ENCODE results near the gene IGFBP4.

DNA sequence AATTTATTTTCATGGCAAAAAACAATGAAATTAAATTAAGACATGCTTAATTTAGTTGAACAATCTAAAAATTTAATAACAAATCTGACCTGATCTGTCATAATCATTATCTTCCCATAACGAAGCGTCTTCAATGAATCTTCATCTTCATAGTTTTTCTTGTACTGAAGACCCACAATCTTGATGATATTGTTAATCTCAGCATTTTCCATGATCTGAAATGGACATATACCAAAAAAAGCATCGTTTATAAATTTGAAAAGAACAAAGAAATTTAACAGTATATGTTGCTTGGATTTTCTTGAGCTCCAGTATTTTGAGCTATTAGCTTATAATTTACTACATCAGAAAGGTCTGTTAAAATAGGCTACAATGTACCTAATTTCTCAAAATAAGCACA is 35.8 kb upstream of the IGFBP4 start:
- TF ChIP-seq POLR2AphosphoS5 (IDR thresholded peaks at IDR 0.05; ENCODE audit: borderline replicate concordance, low read depth, low read length), result no peak
- no peak for TF ChIP-seq EZH2 (IDR thresholded peaks at IDR 0.05)
